Ramos (cell line): ENCODE data around the gene NARF.
"Not testable (repeated sequence)": the region's sequence is repeated elsewhere in the genome, so short reads cannot be mapped to it uniquely, and the experiment has no call there.

Experiments
- in situ Hi-C: fragments of 300-500 bp; cut with MboI; formaldehyde crosslinking; loops from one replicate; pipeline ENCODE4 v1.14.3; 2022; ENCODE audit warnings: low sequenced_read_pairs; ENCODE audit not compliant: unreplicated experiment

The NARF gene

GRCh38 chr17:82525712-82526111 is 67.2 kb downstream of the NARF start:
- in situ Hi-C loops: no loop called here

- in situ Hi-C loops: no loop called here
Observed at GRCh38 chr17:82527898-82528297, 69.4 kb downstream of the NARF start.

GRCh38 chr17:82528484-82529265 is 70.1 kb downstream of the NARF start:
- in situ Hi-C loops: no loop called here

GRCh38 chr17:82529914-82530300 is 71.4 kb downstream of the NARF start:
- in situ Hi-C loops: no loop called here

- in situ Hi-C loops: no loop called here
Observed at GRCh38 chr17:82531431-82531881, 72.9 kb downstream of the NARF start.

- in situ Hi-C loops: no loop called here
Observed at GRCh38 chr17:82534401-82534812, 75.9 kb downstream of the NARF start.

- in situ Hi-C loops: no loop called here
Observed at GRCh38 chr17:82536512-82537201, 78.1 kb downstream of the NARF start.

- in situ Hi-C loops: not testable (repeated sequence)
Observed at GRCh38 chr17:82537228-82537627, 78.7 kb downstream of the NARF start.

- in situ Hi-C loops: not testable (repeated sequence)
Observed at GRCh38 chr17:82539076-82539475, 80.5 kb downstream of the NARF start.
